Kidney epithelial cell (primary cell): ENCODE data around the gene TIMM22. TPM values are rescaled to one million over a fixed set of nuclear protein-coding genes. Genes with fewer than 3 reads are reported as not detected.
"Not testable (repeated sequence)": the region's sequence is repeated elsewhere in the genome, so short reads cannot be mapped to it uniquely, and the experiment has no call there.

ENCODE experiments used
- DNase-seq: peaks from one replicate; pipeline ENCODE4 v3.0.0-alpha.2; 2010; ENCODE audit warnings: low read depth
- H3K27me3 ChIP-seq: 2 replicates; pipeline ENCODE4 v1.6.0; 2011; ENCODE audit warnings: low read length; ENCODE audit not compliant: control insufficient read depth, insufficient read depth
- H3K36me3 ChIP-seq: 2 replicates; pipeline ENCODE4 v1.5.1; 2011; ENCODE audit warnings: low read length; ENCODE audit not compliant: control insufficient read depth, insufficient read depth
- H3K4me3 ChIP-seq: 2 replicates; pipeline ENCODE4 v1.5.1; 2011; ENCODE audit warnings: low read depth, mild to moderate bottlenecking, control low read depth, low read length
- CTCF ChIP-seq: IDR thresholded peaks from 2 replicates; pipeline ENCODE4 v1.5.1; 2011; ENCODE audit warnings: mild to moderate bottlenecking, moderate library complexity, low read length, control low read depth, inconsistent platforms; ENCODE audit not compliant: insufficient read depth, poor library complexity, severe bottlenecking
- total RNA-seq: library from RNA; depleted of rRNA; stranded (reverse); fragments of >200 nt; gene quantifications from 2 replicates; pipeline ENCODE4 v1.2.3, GENCODE V29; 2015

The TIMM22 gene
- total RNA-seq, 1 donor from 2014 or later = 17.9 TPM

GRCh38 chr17:1041746-1042145, 44.8 kb downstream of the TIMM22 start:
- no peak for DNase-seq
- no peak overlapping the region for H3K4me3 ChIP-seq
- H3K27me3 ChIP-seq = no peaks in the 10 kb centered on the region
- TF ChIP-seq CTCF = no peak
- no peaks in the 10 kb centered on the region for H3K36me3 ChIP-seq

- Histone ChIP-seq H3K27me3 (no peaks in the 10 kb centered on the region), H3K4me3 (no peak overlapping the region), H3K36me3 (no peaks in the 10 kb centered on the region)
- no peak for TF ChIP-seq CTCF
- no peak for DNase-seq
Measured at GRCh38 chr17:1042486-1042885, 45.6 kb downstream of the TIMM22 start.

- Histone ChIP-seq H3K36me3 (no peaks in the 10 kb centered on the region), H3K27me3 (no peaks in the 10 kb centered on the region), H3K4me3 (no peak overlapping the region)
- no peak for DNase-seq
- TF ChIP-seq CTCF = no peak
Measured at GRCh38 chr17:1043601-1044251, 46.8 kb downstream of the TIMM22 start.

GRCh38 chr17:1044387-1045009, 47.6 kb downstream of the TIMM22 start:
- H3K36me3 ChIP-seq, DNase-seq, H3K4me3 ChIP-seq, H3K27me3 ChIP-seq: not testable (repeated sequence)

GRCh38 chr17:1045456-1045855, 48.5 kb downstream of the TIMM22 start:
- H3K4me3 ChIP-seq = no peak overlapping the region
- no peaks in the 10 kb centered on the region for H3K36me3 ChIP-seq
- no peak for TF ChIP-seq CTCF
- DNase-seq = no peak
- H3K27me3 ChIP-seq = no peaks in the 10 kb centered on the region

GRCh38 chr17:1047177-1047878, 50.4 kb downstream of the TIMM22 start:
- H3K4me3 ChIP-seq = no peak overlapping the region
- no peak for DNase-seq
- no peaks in the 10 kb centered on the region for H3K36me3 ChIP-seq
- TF ChIP-seq CTCF = no peak
- no peaks in the 10 kb centered on the region for H3K27me3 ChIP-seq
